Measurements from ENCODE around the gene SMU1. TPM values are rescaled to one million over a fixed set of nuclear protein-coding genes. Genes with fewer than 3 reads are reported as not detected.
A peak's percentile ranks its signal among the peaks of the same experiment; 100 is the strongest.

The SMU1 gene
- total and polyA plus RNA-seq, 2 donors from 2014 or later, result 12.8 to 22.0 TPM

DNA sequence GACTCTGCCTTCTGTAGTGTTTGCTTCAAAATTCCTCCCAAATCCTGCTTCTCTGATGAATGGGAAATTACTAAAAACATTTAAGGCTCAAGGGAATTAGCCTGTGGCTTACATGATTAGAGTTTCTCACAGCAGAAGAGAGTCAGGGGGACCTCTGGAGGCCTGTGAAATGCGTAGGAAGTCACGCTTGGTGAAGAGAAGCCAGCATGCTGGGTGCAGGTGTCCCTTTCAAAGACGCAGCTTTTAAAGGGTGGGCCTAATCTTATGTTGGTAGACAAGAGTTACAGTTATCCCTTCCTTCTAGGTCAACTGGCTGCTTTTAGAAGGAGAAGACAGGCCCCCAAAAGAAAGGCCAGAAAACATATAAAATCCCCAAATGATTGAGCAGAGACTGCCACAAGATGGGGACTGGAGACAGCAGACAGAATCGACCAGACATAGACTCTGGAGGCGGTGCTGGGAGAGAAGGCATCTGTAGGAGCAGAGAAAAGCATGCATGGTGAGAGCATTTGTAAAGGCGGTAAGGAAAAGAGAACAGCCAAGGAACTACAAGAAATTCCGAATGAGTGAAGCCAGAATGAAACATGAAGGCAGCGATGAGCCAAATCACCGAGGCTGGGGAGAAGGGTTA is 48.4 kb upstream of the SMU1 start:
- Histone ChIP-seq H3K36me3 (ENCODE audit: control insufficient read depth in 2 of 3, insufficient read depth in 3 of 3, low read length in 3 of 3) (peaks cover 0 to 33% (median 20%) of the 10 kb centered on the region in 3 donors), H3K27ac (ENCODE audit: low read depth in 2 of 2, low read length in 2 of 2) (no peak overlapping the region), H3K4me1 (ENCODE audit: control insufficient read depth in 2 of 3, insufficient read depth in 2 of 3, low read depth in 1 of 3, low read length in 3 of 3) (peaks cover 0 to 33% (median 26%) of the 10 kb centered on the region in 3 donors), H3K27me3 (ENCODE audit: control insufficient read depth, insufficient read depth, low read length) (no peaks in the 10 kb centered on the region), H3K9ac (ENCODE audit: low read length in 3 of 3) (no peak overlapping the region), H3K4me3 (ENCODE audit: low read length in 3 of 3) (no peak overlapping the region), H3K9me3 (ENCODE audit: control insufficient read depth in 2 of 3, insufficient read depth in 1 of 3, low read length in 3 of 3) (no peaks in the 10 kb centered on the region)
- DNase-seq (peak in 1 of 5 donors; percentile 53), FAIRE-seq (no peak)
- TF ChIP-seq, protein P1, sequence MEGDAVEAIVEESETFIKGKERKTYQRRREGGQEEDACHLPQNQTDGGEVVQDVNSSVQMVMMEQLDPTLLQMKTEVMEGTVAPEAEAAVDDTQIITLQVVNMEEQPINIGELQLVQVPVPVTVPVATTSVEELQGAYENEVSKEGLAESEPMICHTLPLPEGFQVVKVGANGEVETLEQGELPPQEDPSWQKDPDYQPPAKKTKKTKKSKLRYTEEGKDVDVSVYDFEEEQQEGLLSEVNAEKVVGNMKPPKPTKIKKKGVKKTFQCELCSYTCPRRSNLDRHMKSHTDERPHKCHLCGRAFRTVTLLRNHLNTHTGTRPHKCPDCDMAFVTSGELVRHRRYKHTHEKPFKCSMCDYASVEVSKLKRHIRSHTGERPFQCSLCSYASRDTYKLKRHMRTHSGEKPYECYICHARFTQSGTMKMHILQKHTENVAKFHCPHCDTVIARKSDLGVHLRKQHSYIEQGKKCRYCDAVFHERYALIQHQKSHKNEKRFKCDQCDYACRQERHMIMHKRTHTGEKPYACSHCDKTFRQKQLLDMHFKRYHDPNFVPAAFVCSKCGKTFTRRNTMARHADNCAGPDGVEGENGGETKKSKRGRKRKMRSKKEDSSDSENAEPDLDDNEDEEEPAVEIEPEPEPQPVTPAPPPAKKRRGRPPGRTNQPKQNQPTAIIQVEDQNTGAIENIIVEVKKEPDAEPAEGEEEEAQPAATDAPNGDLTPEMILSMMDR (IDR thresholded peaks at IDR 0.05; ENCODE audit: borderline replicate concordance, extremely low read depth, insufficient read depth), result peak; percentile 5
- intact Hi-C loops (cut with DNase I), result no loop called here

DNA sequence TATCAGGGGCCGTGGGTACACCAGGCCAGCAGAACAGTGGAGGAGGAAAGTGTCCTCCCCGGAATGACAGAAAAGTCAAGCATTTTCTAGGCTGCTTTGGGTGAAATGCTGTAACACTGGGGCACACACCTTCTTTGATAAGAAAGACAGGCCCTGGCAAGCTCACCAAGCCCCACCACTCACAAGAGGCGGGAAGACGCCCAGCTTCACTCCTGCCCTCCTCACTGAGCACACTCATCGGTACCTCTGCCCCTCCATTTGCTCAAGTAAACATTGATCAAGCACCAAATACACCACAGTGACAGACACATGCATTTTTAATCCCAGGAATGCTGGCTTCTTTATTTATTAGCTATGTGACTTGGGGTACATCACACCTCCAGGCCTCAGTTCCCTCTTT is 47.6 kb upstream of the SMU1 start:
- Histone ChIP-seq H3K27ac (ENCODE audit: low read depth in 2 of 2, low read length in 2 of 2) (no peak overlapping the region), H3K9ac (ENCODE audit: low read length in 3 of 3) (no peak overlapping the region), H3K36me3 (ENCODE audit: control insufficient read depth in 2 of 3, insufficient read depth in 3 of 3, low read length in 3 of 3) (peaks cover 0 to 37% (median 20%) of the 10 kb centered on the region in 3 donors), H3K4me1 (ENCODE audit: control insufficient read depth in 2 of 3, insufficient read depth in 2 of 3, low read depth in 1 of 3, low read length in 3 of 3) (peaks cover 0 to 25% (median 18%) of the 10 kb centered on the region in 3 donors), H3K27me3 (ENCODE audit: control insufficient read depth, insufficient read depth, low read length) (no peaks in the 10 kb centered on the region), H3K9me3 (ENCODE audit: control insufficient read depth in 2 of 3, insufficient read depth in 1 of 3, low read length in 3 of 3) (no peaks in the 10 kb centered on the region), H3K4me3 (ENCODE audit: low read length in 3 of 3) (no peak overlapping the region)
- DNase-seq (no peak), FAIRE-seq (no peak)
- TF ChIP-seq, protein P1 (IDR thresholded peaks at IDR 0.05; ENCODE audit: borderline replicate concordance, extremely low read depth, insufficient read depth), result no peak
- intact Hi-C loops (cut with DNase I), result no loop called here

GRCh38 chr9:33123407-33124031 is 47.0 kb upstream of the SMU1 start:
- Histone ChIP-seq H3K9me3 (ENCODE audit: control insufficient read depth in 2 of 3, insufficient read depth in 1 of 3, low read length in 3 of 3) (no peaks in the 10 kb centered on the region), H3K9ac (ENCODE audit: low read length in 3 of 3) (no peak overlapping the region), H3K4me1 (ENCODE audit: control insufficient read depth in 2 of 3, insufficient read depth in 2 of 3, low read depth in 1 of 3, low read length in 3 of 3) (peaks cover 0 to 20% (median 14%) of the 10 kb centered on the region in 3 donors), H3K4me3 (ENCODE audit: low read length in 3 of 3) (no peak overlapping the region), H3K27me3 (ENCODE audit: control insufficient read depth, insufficient read depth, low read length) (no peaks in the 10 kb centered on the region), H3K36me3 (ENCODE audit: control insufficient read depth in 2 of 3, insufficient read depth in 3 of 3, low read length in 3 of 3) (peaks cover 0 to 33% (median 16%) of the 10 kb centered on the region in 3 donors), H3K27ac (ENCODE audit: low read depth in 2 of 2, low read length in 2 of 2) (no peak overlapping the region)
- intact Hi-C loops (cut with DNase I), result no loop called here
- TF ChIP-seq, protein P1 (IDR thresholded peaks at IDR 0.05; ENCODE audit: borderline replicate concordance, extremely low read depth, insufficient read depth), result no peak
- no peak for FAIRE-seq
- no peak for DNase-seq

Measured in kidney (tissue), 14 donors.